Skeletal muscle satellite cell (primary cell): ENCODE data around the gene SLC27A4.
"Not testable (repeated sequence)": the region's sequence is repeated elsewhere in the genome, so short reads cannot be mapped to it uniquely, and the experiment has no call there.

Source experiments
- H3K27me3 ChIP-seq: 2 replicates; pipeline ENCODE4 v1.7.0; 2013; ENCODE audit warnings: low read length; ENCODE audit not compliant: control insufficient read depth, insufficient read depth
- H3K36me3 ChIP-seq: 2 replicates; pipeline ENCODE4 v1.7.0; 2013; ENCODE audit warnings: mild to moderate bottlenecking, control low read depth, low read length; ENCODE audit not compliant: insufficient read depth
- H3K4me1 ChIP-seq: 2 replicates; pipeline ENCODE4 v1.7.0; 2013; ENCODE audit warnings: low read length; ENCODE audit not compliant: control insufficient read depth, insufficient read depth
- H3K4me2 ChIP-seq: 2 replicates; pipeline ENCODE4 v1.7.0; 2013; ENCODE audit warnings: mild to moderate bottlenecking, low read length
- H3K4me3 ChIP-seq: 2 replicates; pipeline ENCODE4 v1.7.0; 2013; ENCODE audit warnings: low read length
- H3K9ac ChIP-seq: 2 replicates; pipeline ENCODE4 v1.7.0; 2013; ENCODE audit warnings: mild to moderate bottlenecking, low read depth, low read length, moderate library complexity
- H3K9me3 ChIP-seq: replicated peaks from 2 replicates; pipeline ENCODE4 v1.7.0; 2013; ENCODE audit warnings: mild to moderate bottlenecking, control low read depth, low read length

Gene SLC27A4

GRCh38 chr9:128333451-128333869, 6.9 kb upstream of the SLC27A4 start:
- H3K9ac ChIP-seq = no peak overlapping the region
- H3K9me3 ChIP-seq = no peaks in the 10 kb centered on the region
- H3K4me2 ChIP-seq = no peak overlapping the region
- H3K4me1 ChIP-seq = no peaks in the 10 kb centered on the region
- no peak overlapping the region for H3K4me3 ChIP-seq
- H3K27me3 ChIP-seq = no peaks in the 10 kb centered on the region
- peaks cover 27% of the 10 kb centered on the region for H3K36me3 ChIP-seq

- Histone ChIP-seq H3K36me3 (peaks cover 18% of the 10 kb centered on the region), H3K4me1 (no peaks in the 10 kb centered on the region), H3K9me3 (no peaks in the 10 kb centered on the region), H3K4me3 (no peak overlapping the region), H3K4me2 (no peak overlapping the region), H3K27me3 (no peaks in the 10 kb centered on the region), H3K9ac (no peak overlapping the region)
Observed at GRCh38 chr9:128335161-128335560, 5.2 kb upstream of the SLC27A4 start.

DNA sequence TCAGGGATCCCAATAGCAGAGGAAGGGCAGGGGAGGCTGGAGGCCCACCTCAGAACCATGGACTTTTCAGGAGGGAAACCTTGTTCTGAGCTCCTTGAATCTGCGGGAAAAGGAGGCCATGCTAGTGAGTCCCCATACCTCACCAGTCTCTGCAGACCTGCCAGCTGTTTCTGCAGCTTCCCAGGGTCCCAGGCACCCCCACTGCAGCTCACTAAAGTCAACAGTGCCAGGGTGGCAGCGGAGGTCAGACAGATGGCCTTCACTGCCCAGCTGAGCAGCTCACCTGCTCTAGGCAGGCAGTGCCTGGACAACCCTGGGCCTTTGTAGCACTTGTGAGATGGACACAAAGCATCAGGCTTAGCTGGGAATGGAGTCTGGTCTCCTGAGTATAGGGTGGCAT, 4.4 kb upstream of the SLC27A4 start:
- H3K4me2 ChIP-seq = no peak overlapping the region
- H3K9ac ChIP-seq = no peak overlapping the region
- no peak overlapping the region for H3K4me3 ChIP-seq
- H3K36me3 ChIP-seq = peaks cover 18% of the 10 kb centered on the region
- no peaks in the 10 kb centered on the region for H3K27me3 ChIP-seq
- no peaks in the 10 kb centered on the region for H3K4me1 ChIP-seq
- no peaks in the 10 kb centered on the region for H3K9me3 ChIP-seq

DNA sequence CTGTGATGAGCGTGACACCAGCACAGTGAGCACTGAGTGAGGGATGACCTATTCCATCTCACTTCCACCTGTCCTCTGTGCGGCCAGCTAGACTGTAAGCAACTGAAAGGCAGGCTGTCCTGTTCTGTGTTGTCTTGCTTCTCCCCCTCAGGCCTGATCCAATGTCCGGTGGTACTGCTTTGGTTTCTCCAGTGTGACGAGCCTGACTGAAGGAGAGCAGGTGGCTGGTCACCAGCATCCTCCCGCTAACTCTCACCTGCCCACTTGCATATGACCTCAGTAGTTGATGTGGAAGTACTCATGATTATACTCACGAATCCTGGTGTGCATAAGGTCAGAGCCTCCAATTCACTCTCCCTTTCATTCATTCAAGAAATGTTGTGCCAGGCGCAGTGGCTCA, 2.4 kb upstream of the SLC27A4 start:
- no peak overlapping the region for H3K4me3 ChIP-seq
- H3K4me2 ChIP-seq = no peak overlapping the region
- H3K9me3 ChIP-seq = no peaks in the 10 kb centered on the region
- no peaks in the 10 kb centered on the region for H3K27me3 ChIP-seq
- peaks cover 13% of the 10 kb centered on the region for H3K36me3 ChIP-seq
- H3K9ac ChIP-seq = no peak overlapping the region
- peaks cover 4% of the 10 kb centered on the region for H3K4me1 ChIP-seq

- not testable (repeated sequence) for H3K4me3 ChIP-seq, H3K9ac ChIP-seq, H3K4me1 ChIP-seq, H3K27me3 ChIP-seq, H3K9me3 ChIP-seq, H3K4me2 ChIP-seq
- peaks cover 14% of the 10 kb centered on the region for H3K36me3 ChIP-seq
Observed at GRCh38 chr9:128338852-128339614, 1.3 kb upstream of the SLC27A4 start.

- Histone ChIP-seq H3K4me2 (peak overlapping the region; percentile 93), H3K4me1 (peaks cover 4% of the 10 kb centered on the region), H3K27me3 (no peaks in the 10 kb centered on the region), H3K9ac (peak overlapping the region; percentile 81), H3K4me3 (peak overlapping the region; percentile 97), H3K36me3 (peaks cover 32% of the 10 kb centered on the region), H3K9me3 (no peaks in the 10 kb centered on the region)
Observed at GRCh38 chr9:128340691-128341434, 536 bp downstream of the SLC27A4 start.

GRCh38 chr9:128341435-128341849, 1.1 kb downstream of the SLC27A4 start:
- Histone ChIP-seq H3K27me3 (no peaks in the 10 kb centered on the region), H3K9ac (peak overlapping the region; percentile 81), H3K4me2 (peak overlapping the region; percentile 93), H3K9me3 (no peaks in the 10 kb centered on the region), H3K4me1 (peaks cover 4% of the 10 kb centered on the region), H3K36me3 (peaks cover 34% of the 10 kb centered on the region), H3K4me3 (peak overlapping the region; percentile 97)

DNA sequence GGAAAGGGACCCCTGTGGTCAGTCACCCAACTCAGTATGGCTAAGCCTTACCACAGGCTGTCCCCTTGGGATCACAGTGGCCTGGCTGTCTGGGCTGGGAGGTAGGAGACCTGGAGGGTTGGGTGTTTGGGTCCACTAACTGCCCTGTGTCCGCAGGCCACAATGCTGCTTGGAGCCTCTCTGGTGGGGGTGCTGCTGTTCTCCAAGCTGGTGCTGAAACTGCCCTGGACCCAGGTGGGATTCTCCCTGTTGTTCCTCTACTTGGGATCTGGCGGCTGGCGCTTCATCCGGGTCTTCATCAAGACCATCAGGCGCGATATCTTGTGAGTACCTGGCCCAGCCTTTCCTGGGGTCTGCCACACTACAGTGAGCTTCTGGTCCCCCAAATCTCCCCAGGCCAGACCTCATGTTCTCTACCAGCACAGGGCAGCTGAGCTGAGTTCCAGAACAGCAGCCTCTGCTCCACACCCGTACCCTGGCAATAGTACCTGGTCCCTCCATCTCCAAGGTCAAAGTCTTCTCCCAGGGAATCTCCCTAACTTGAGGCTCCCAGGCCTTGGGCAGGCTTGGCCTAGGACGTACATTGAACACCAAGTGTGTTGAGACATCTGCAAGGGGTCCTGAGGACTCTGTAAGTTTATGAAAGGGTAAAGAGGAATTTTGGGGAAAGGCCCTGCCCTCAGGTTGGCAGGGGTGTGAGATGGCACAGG, 2.8 kb downstream of the SLC27A4 start:
- H3K9me3 ChIP-seq = no peaks in the 10 kb centered on the region
- no peak overlapping the region for H3K4me2 ChIP-seq
- peaks cover 4% of the 10 kb centered on the region for H3K4me1 ChIP-seq
- H3K4me3 ChIP-seq = no peak overlapping the region
- H3K27me3 ChIP-seq = no peaks in the 10 kb centered on the region
- H3K36me3 ChIP-seq = peaks cover 44% of the 10 kb centered on the region
- no peak overlapping the region for H3K9ac ChIP-seq

DNA sequence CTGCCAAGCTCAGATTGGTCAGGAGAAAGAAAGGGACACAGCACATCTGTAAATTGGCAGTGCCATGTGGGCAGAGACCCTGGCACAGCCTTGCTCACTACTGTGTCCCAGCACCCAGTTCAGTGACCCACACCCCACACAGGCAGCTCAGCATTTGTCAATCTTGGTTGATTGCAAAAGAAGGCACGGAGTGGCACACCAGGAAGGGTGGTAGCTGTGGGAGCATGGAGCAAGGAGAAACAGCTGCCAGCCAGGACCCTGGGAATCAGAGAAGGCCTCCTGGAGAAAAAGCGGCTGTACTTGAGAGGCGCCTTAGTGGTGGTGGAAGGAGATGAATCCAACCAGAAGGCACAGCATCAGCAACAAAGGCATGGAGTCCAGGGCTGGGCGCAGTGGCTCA, 3.5 kb downstream of the SLC27A4 start:
- Histone ChIP-seq H3K4me3 (no peak overlapping the region), H3K9ac (no peak overlapping the region), H3K36me3 (peaks cover 50% of the 10 kb centered on the region), H3K27me3 (no peaks in the 10 kb centered on the region), H3K9me3 (no peaks in the 10 kb centered on the region), H3K4me1 (peaks cover 4% of the 10 kb centered on the region), H3K4me2 (no peak overlapping the region)

- peaks cover 61% of the 10 kb centered on the region for H3K36me3 ChIP-seq
Observed at GRCh38 chr9:128344931-128345605, 4.7 kb downstream of the SLC27A4 start.

DNA sequence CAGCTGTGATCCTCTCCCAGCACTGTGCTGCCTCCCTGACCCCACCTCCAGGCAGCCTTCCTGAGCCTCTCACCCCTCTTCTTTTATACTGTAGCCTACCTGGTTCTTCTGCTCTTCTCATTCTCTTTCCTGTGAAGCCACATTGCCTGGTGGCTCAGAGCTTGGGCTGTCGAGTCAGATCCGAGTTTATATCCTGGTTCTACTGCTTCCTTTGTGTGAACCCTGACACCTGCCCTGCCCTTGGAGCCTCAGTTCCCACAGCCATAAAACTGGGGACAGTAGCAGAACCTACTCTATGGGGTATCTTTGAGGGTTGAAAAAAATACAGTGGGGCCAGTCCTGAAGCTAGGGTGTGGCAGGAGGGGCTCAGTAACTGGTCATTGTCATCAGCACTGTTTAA, 8.8 kb downstream of the SLC27A4 start:
- H3K9me3 ChIP-seq = no peaks in the 10 kb centered on the region
- no peak overlapping the region for H3K4me2 ChIP-seq
- no peak overlapping the region for H3K4me3 ChIP-seq
- H3K27me3 ChIP-seq = no peaks in the 10 kb centered on the region
- H3K9ac ChIP-seq = no peak overlapping the region
- H3K4me1 ChIP-seq = no peaks in the 10 kb centered on the region
- H3K36me3 ChIP-seq = peaks cover 64% of the 10 kb centered on the region

More at GRCh38 chr9:128344931-128345605, 4.7 kb downstream of the SLC27A4 start:
- Histone ChIP-seq H3K9ac (no peak overlapping the region), H3K9me3 (no peaks in the 10 kb centered on the region), H3K27me3 (no peaks in the 10 kb centered on the region), H3K4me3 (no peak overlapping the region), H3K4me2 (no peak overlapping the region), H3K4me1 (peaks cover 4% of the 10 kb centered on the region)
